Ovary (tissue), 9 donors: ENCODE measurements around the gene ZNF772. TPM values are rescaled to one million over a fixed set of nuclear protein-coding genes. Genes with fewer than 3 reads are reported as not detected.

Source experiments
- DNase-seq, 5 donors: peaks; one replicate each; pipeline ENCODE4 v3.0.0-alpha.2; 2019 to 2020
- H3K27ac ChIP-seq, 2 donors: fragments of 200-600 bp; one replicate each; pipeline versions ENCODE4 v1.5.1 to v1.8.0; 2019 to 2022
- H3K27me3 ChIP-seq: fragments of 200-600 bp; one replicate; pipeline ENCODE4 v1.8.0; 2022
- H3K36me3 ChIP-seq: fragments of 200-600 bp; sonication (generic); one replicate; pipeline ENCODE4 v1.5.1; 2019
- H3K4me1 ChIP-seq: one replicate; pipeline ENCODE4 v1.8.1; 2013; ENCODE audit warnings: mild to moderate bottlenecking, moderate library complexity; ENCODE audit not compliant: insufficient read depth
- H3K4me3 ChIP-seq: fragments of 200-600 bp; sonication (generic); one replicate; pipeline ENCODE4 v1.5.1; 2017
- H3K9me3 ChIP-seq, 2 donors: fragments of 200-600 bp in 1 of 2; sonication (generic) in 1 of 2; one replicate each; pipeline versions ENCODE4 v1.5.1 to v1.8.1; 2013 to 2019; ENCODE audit warnings: mild to moderate bottlenecking in 1 of 2, moderate library complexity in 1 of 2
- CTCF ChIP-seq, 3 donors: fragments of 450-650 bp in 2 of 3; fragments of 200-600 bp in 1 of 3; IDR thresholded peaks; one replicate each; pipeline versions ENCODE4 v1.5.1 to v1.8.0; 2016 to 2022; ENCODE audit warnings: antibody characterized with exemption in 3 of 3, mild to moderate bottlenecking in 1 of 3
- EP300 ChIP-seq: sonication (generic); formaldehyde crosslinking; IDR thresholded peaks from one replicate; pipeline ENCODE4 v1.6.1; 2017; ENCODE audit warnings: antibody characterized with exemption
- POLR2A ChIP-seq: fragments of 450-650 bp; IDR thresholded peaks from one replicate; pipeline ENCODE4 v1.6.1; 2017; ENCODE audit warnings: antibody characterized with exemption, mild to moderate bottlenecking, moderate library complexity
- WGBS, 3 donors: extraction: QIAGEN DNeasy Blood & Tissue Kit in 1 of 3; methylation state at CpG; one replicate each; pipeline versions ENCODE4 v1.1.5 to v1.1.7; 2013 to 2017; 5-methylcytosine and 5-hydroxymethylcytosine counted together
- intact Hi-C, 4 donors: fragments of 100-400 bp; cut with DNase I; formaldehyde crosslinking; loops; one replicate each; pipeline versions ENCODE4 v1.11.0 to v1.15.1; 2022 to 2023
- polyA plus RNA-seq, 2 donors: library from polyadenylated mRNA; stranded (reverse); fragments of 200-250 nt in 1 of 2; fragments of 350-450 nt in 1 of 2; fragmentation: Illumina TruSeq in 1 of 2; extraction: RNeasy Lipid Tissue Mini Kit (QIAGEN cat#74804) in 1 of 2; gene quantifications; one replicate each; pipeline ENCODE4 v1.2.3, GENCODE V29; 2013 to 2014
- small RNA-seq: library from RNA; depleted of rRNA; stranded (forward); fragments of <200 nt; gene quantifications from one replicate; pipeline ENCODE3, GENCODE V24; 2016
- total RNA-seq, 7 donors: library from RNA; depleted of rRNA in 2 of 7; stranded (reverse); fragments of >200 nt in 2 of 7; fragmentation: NEBNext Ultra II Directional in 3 of 7; extraction: Animal tissue kit (Norgen Biotek cat#: 25700) in 3 of 7; gene quantifications; one replicate each; pipeline versions ENCODE4 v1.1.0 to v1.2.4, GENCODE V29; 2016 to 2023
- donor health status: DM: no; HTN: no; CAD: no; lungs with moderate emphysema.
- donor health status: DM: no; HTN: no; CAD: no.
- donor health status: Bipolar disorder and iron deficiency.
- donor health status: DM: yes; HTN: yes; CAD: no.
- donor health status: DM: no; HTN: no; CAD: no.
- donor health status: DM: yes; HTN: yes; CAD: no.

The ZNF772 gene
- total and polyA plus RNA-seq, 9 donors, result 3.3 to 23.0 (median 13.3) TPM

- no peaks in the 10 kb centered on the region for H3K27me3 ChIP-seq
- TF ChIP-seq EP300 (no peak), CTCF (IDR thresholded peaks at IDR 0.05) (no peak), POLR2A (no peak)
- no peaks in the 10 kb centered on the region for H3K36me3 ChIP-seq
- intact Hi-C loops, result no loop called here
- H3K4me3 ChIP-seq, result no peak overlapping the region
- H3K9me3 ChIP-seq, result peaks cover 15 to 68% of the 10 kb centered on the region in 2 donors
- DNase-seq, result no peak
- H3K4me1 ChIP-seq, result no peaks in the 10 kb centered on the region
- WGBS, 3 donors, result 95 to 99% (median 99%) methylated on average over 4 of the region's 4 CpGs
- H3K27ac ChIP-seq, result no peak overlapping the region
Observed at GRCh38 chr19:57419439-57419838, 57.9 kb downstream of the ZNF772 start.

Small RNA genes lying within 50 kb of the gene (small RNA-seq; reads per million reads assigned to genes)
- gene VN1R107P, result not detected

Other genes with a start within 250 kb of the ZNF772 start
- gene AURKC, start 246.5 kb downstream of the ZNF772 start, total RNA-seq, result under 1 TPM in 4 of 7 donors, not detected in 3; 0.60 to 0.87 (median 0.79) TPM
- gene AURKC, start 246.5 kb downstream of the ZNF772 start, polyA plus RNA-seq, result 1 to 10 TPM in 1 of 2 donors, under 1 TPM in 1; 0.45 to 1.9 TPM
- 10 to 100 TPM; 10.8 to 27.8 (median 19.4) TPM for gene ZNF805, start 236.9 kb downstream of the ZNF772 start, total RNA-seq
- 1 to 10 TPM; 1.7 to 4.5 TPM for gene ZNF805, start 236.9 kb downstream of the ZNF772 start, polyA plus RNA-seq
- gene ZNF460, start 197.1 kb downstream of the ZNF772 start, total RNA-seq, result 100 to 1,000 TPM in 1 of 7 donors, 10 to 100 TPM in 6; 57.2 to 103 (median 68.6) TPM
- 1 to 10 TPM; 3.0 to 4.4 TPM for gene ZNF460, start 197.1 kb downstream of the ZNF772 start, polyA plus RNA-seq
- gene ZNF543, start 157.1 kb downstream of the ZNF772 start, total RNA-seq, result 10 to 100 TPM in 4 of 7 donors, 1 to 10 TPM in 3; 4.9 to 12.9 (median 10.5) TPM
- gene ZNF543, start 157.1 kb downstream of the ZNF772 start, polyA plus RNA-seq, result 1 to 10 TPM; 4.0 to 4.9 TPM
- 10 to 100 TPM in 3 of 7 donors, 1 to 10 TPM in 4; 3.0 to 13.0 (median 9.1) TPM for gene ZNF304, start 126.3 kb downstream of the ZNF772 start, total RNA-seq
- gene ZNF304, start 126.3 kb downstream of the ZNF772 start, polyA plus RNA-seq, result 10 to 100 TPM in 1 of 2 donors, 1 to 10 TPM in 1; 4.8 to 12.5 TPM
- 10 to 100 TPM in 6 of 7 donors, 1 to 10 TPM in 1; 9.1 to 23.6 (median 11.6) TPM for gene TRAPPC2B, start 114.0 kb downstream of the ZNF772 start, total RNA-seq
- gene TRAPPC2B, start 114.0 kb downstream of the ZNF772 start, polyA plus RNA-seq, result 10 to 100 TPM; 10.3 to 25.1 TPM
- 1 to 10 TPM; 1.2 to 4.7 (median 3.0) TPM for gene ZNF547, start 114.0 kb downstream of the ZNF772 start, total RNA-seq
- 1 to 10 TPM; 1.8 to 2.9 TPM for gene ZNF547, start 114.0 kb downstream of the ZNF772 start, polyA plus RNA-seq
- 10 to 100 TPM; 14.5 to 28.2 (median 24.4) TPM for gene ZNF548, start 87.7 kb downstream of the ZNF772 start, total RNA-seq
- 10 to 100 TPM; 13.4 to 13.7 TPM for gene ZNF548, start 87.7 kb downstream of the ZNF772 start, polyA plus RNA-seq
- 10 to 100 TPM in 6 of 7 donors, 1 to 10 TPM in 1; 5.4 to 22.4 (median 18.7) TPM for gene ZNF17, start 66.4 kb downstream of the ZNF772 start, total RNA-seq
- 1 to 10 TPM; 6.3 to 7.2 TPM for gene ZNF17, start 66.4 kb downstream of the ZNF772 start, polyA plus RNA-seq
- 10 to 100 TPM in 4 of 7 donors, 1 to 10 TPM in 3; 7.5 to 21.7 (median 10.8) TPM for gene ZNF749, start 42.2 kb downstream of the ZNF772 start, total RNA-seq
- gene ZNF749, start 42.2 kb downstream of the ZNF772 start, polyA plus RNA-seq, result 10 to 100 TPM in 1 of 2 donors, 1 to 10 TPM in 1; 4.0 to 12.9 TPM
- gene VN1R1, start 20.4 kb downstream of the ZNF772 start, total RNA-seq, result 1 to 10 TPM in 5 of 7 donors, under 1 TPM in 2; 0.60 to 2.2 (median 1.3) TPM
- under 1 TPM; 0.38 to 0.50 TPM for gene VN1R1, start 20.4 kb downstream of the ZNF772 start, polyA plus RNA-seq
- gene ZNF419, start 10.2 kb upstream of the ZNF772 start, total RNA-seq, result 10 to 100 TPM in 6 of 7 donors, 1 to 10 TPM in 1; 6.8 to 14.7 (median 12.1) TPM
- gene ZNF419, start 10.2 kb upstream of the ZNF772 start, polyA plus RNA-seq, result 1 to 10 TPM; 7.2 to 8.5 TPM
- gene ZNF773, start 22.4 kb upstream of the ZNF772 start, total RNA-seq, result 10 to 100 TPM in 4 of 7 donors, 1 to 10 TPM in 3; 8.1 to 16.3 (median 10.5) TPM
- gene ZNF773, start 22.4 kb upstream of the ZNF772 start, polyA plus RNA-seq, result 1 to 10 TPM; 6.8 to 8.6 TPM
- 10 to 100 TPM in 4 of 7 donors, 1 to 10 TPM in 3; 3.9 to 11.9 (median 10.1) TPM for gene ZNF549, start 49.8 kb upstream of the ZNF772 start, total RNA-seq
- gene ZNF549, start 49.8 kb upstream of the ZNF772 start, polyA plus RNA-seq, result 1 to 10 TPM; 4.0 to 8.1 TPM
- gene ZNF550, start 82.3 kb upstream of the ZNF772 start, total RNA-seq, result 10 to 100 TPM in 5 of 7 donors, 1 to 10 TPM in 2; 6.7 to 17.1 (median 11.4) TPM
- 1 to 10 TPM; 6.8 to 7.3 TPM for gene ZNF550, start 82.3 kb upstream of the ZNF772 start, polyA plus RNA-seq
- 10 to 100 TPM in 1 of 7 donors, 1 to 10 TPM in 6; 2.2 to 10.9 (median 7.6) TPM for gene ZNF416, start 101.3 kb upstream of the ZNF772 start, total RNA-seq
- 1 to 10 TPM; 3.9 to 9.2 TPM for gene ZNF416, start 101.3 kb upstream of the ZNF772 start, polyA plus RNA-seq
- gene ZIK1, start 106.6 kb upstream of the ZNF772 start, total RNA-seq, result 10 to 100 TPM in 1 of 7 donors, 1 to 10 TPM in 6; 3.4 to 10.2 (median 8.4) TPM
- gene ZIK1, start 106.6 kb upstream of the ZNF772 start, polyA plus RNA-seq, result 1 to 10 TPM; 5.5 to 5.7 TPM
- 1 to 10 TPM; 2.5 to 8.9 (median 3.6) TPM for gene ZNF530, start 122.3 kb upstream of the ZNF772 start, total RNA-seq
- gene ZNF530, start 122.3 kb upstream of the ZNF772 start, polyA plus RNA-seq, result 1 to 10 TPM; 2.0 to 2.2 TPM
- 10 to 100 TPM; 13.4 to 22.9 (median 22.2) TPM for gene ZNF134, start 136.7 kb upstream of the ZNF772 start, total RNA-seq
- gene ZNF134, start 136.7 kb upstream of the ZNF772 start, polyA plus RNA-seq, result 10 to 100 TPM in 1 of 2 donors, 1 to 10 TPM in 1; 9.2 to 12.6 TPM
- 10 to 100 TPM in 6 of 7 donors, 1 to 10 TPM in 1; 8.3 to 16.7 (median 12.0) TPM for gene ZNF211, start 155.6 kb upstream of the ZNF772 start, total RNA-seq
- gene ZNF211, start 155.6 kb upstream of the ZNF772 start, polyA plus RNA-seq, result 10 to 100 TPM in 1 of 2 donors, 1 to 10 TPM in 1; 8.4 to 16.3 TPM
- gene ZSCAN4, start 191.4 kb upstream of the ZNF772 start, total RNA-seq, result 1 to 10 TPM in 1 of 7 donors, under 1 TPM in 1, not detected in 5; 0.13 to 1.3 TPM
- gene ZSCAN4, start 191.4 kb upstream of the ZNF772 start, polyA plus RNA-seq, result under 1 TPM; 0.07 to 0.08 TPM
- gene ZNF551, start 204.4 kb upstream of the ZNF772 start, total RNA-seq, result 10 to 100 TPM in 3 of 7 donors, 1 to 10 TPM in 4; 6.8 to 11.3 (median 9.7) TPM
- 1 to 10 TPM; 3.8 to 4.2 TPM for gene ZNF551, start 204.4 kb upstream of the ZNF772 start, polyA plus RNA-seq
- 10 to 100 TPM in 1 of 7 donors, 1 to 10 TPM in 6; 1.1 to 10.4 (median 2.4) TPM for gene ZNF154, start 231.6 kb upstream of the ZNF772 start, total RNA-seq
- 1 to 10 TPM; 1.4 to 3.5 TPM for gene ZNF154, start 231.6 kb upstream of the ZNF772 start, polyA plus RNA-seq